Measurements from ENCODE around the gene FA2H. TPM values are rescaled to one million over a fixed set of nuclear protein-coding genes. Genes with fewer than 3 reads are reported as not detected.
A peak's percentile ranks its signal among the peaks of the same experiment; 100 is the strongest.
"Not testable (repeated sequence)": the region's sequence is repeated elsewhere in the genome, so short reads cannot be mapped to it uniquely, and the experiment has no call there.

Gene FA2H
- total RNA-seq, 4 donors from 2014 or later = 1.2 to 4.2 (median 2.0) TPM

DNA sequence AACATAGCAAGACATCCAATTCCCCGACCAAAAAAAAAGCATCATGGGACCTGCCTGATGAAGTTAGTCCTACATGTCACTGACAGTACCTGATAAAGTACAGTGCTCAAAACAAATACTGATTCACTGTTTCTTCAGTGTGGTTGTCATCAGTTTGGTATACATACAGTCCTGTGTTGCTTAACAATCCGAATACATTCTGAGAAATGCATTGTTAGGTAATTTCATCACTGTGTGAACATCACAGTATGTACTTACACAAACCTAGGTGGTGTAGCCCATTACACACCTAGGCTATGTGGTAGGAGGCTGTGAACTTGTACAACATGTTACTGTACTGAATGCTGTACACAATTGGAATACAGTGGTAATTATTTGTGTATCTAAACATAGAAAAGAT, 19.0 kb upstream of the FA2H start:
- no peaks in the 10 kb centered on the region for H3K9me3 ChIP-seq
- intact Hi-C loops (cut with DNase I) = no loop called here
- TF ChIP-seq, protein P1, sequence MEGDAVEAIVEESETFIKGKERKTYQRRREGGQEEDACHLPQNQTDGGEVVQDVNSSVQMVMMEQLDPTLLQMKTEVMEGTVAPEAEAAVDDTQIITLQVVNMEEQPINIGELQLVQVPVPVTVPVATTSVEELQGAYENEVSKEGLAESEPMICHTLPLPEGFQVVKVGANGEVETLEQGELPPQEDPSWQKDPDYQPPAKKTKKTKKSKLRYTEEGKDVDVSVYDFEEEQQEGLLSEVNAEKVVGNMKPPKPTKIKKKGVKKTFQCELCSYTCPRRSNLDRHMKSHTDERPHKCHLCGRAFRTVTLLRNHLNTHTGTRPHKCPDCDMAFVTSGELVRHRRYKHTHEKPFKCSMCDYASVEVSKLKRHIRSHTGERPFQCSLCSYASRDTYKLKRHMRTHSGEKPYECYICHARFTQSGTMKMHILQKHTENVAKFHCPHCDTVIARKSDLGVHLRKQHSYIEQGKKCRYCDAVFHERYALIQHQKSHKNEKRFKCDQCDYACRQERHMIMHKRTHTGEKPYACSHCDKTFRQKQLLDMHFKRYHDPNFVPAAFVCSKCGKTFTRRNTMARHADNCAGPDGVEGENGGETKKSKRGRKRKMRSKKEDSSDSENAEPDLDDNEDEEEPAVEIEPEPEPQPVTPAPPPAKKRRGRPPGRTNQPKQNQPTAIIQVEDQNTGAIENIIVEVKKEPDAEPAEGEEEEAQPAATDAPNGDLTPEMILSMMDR (IDR thresholded peaks at IDR 0.05) = no peak
- TF ChIP-seq POLR2A (IDR thresholded peaks at IDR 0.05) = no peak
- 92 to 97% methylated on average over 2 of the region's 2 CpGs for whole genome bisulfite sequencing, 2 donors
- no peak overlapping the region for H3K27ac ChIP-seq
- H3K36me3 ChIP-seq = no peaks in the 10 kb centered on the region
- no peaks in the 10 kb centered on the region for H3K27me3 ChIP-seq
- no peak overlapping the region for H3K4me3 ChIP-seq (replicated peaks in 1 of 3)
- no peak for DNase-seq
- no peaks in the 10 kb centered on the region for H3K4me1 ChIP-seq

DNA sequence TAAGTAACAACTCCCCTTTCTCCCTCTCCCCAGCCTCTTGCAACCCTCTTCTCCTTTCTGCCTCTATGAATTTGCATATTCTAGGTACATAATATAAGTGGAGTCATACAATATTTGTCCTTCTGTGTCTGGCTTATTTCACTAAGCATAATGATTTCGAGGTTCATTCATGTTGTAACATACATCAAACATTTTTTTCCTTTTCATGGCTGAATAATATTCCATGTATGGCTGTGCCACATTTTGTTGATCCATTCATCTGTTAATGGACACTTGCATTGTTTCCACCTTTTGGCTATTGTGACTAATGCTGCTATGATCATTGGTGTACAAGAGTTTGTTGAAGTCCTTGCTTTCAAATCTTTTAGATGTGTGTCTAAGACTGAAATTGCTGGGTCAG, 17.6 kb upstream of the FA2H start:
- no peaks in the 10 kb centered on the region for H3K9me3 ChIP-seq
- no peaks in the 10 kb centered on the region for H3K36me3 ChIP-seq
- intact Hi-C loops (cut with DNase I) = no loop called here
- 87% methylated on average over 1 of the region's 1 CpG for WGBS, 2 donors
- H3K4me3 ChIP-seq (replicated peaks in 1 of 3) = no peak overlapping the region
- TF ChIP-seq POLR2A (IDR thresholded peaks at IDR 0.05) = no peak
- TF ChIP-seq, protein P1 (IDR thresholded peaks at IDR 0.05) = no peak
- no peaks in the 10 kb centered on the region for H3K4me1 ChIP-seq
- no peak overlapping the region for H3K27ac ChIP-seq
- DNase-seq = no peak
- no peaks in the 10 kb centered on the region for H3K27me3 ChIP-seq

DNA sequence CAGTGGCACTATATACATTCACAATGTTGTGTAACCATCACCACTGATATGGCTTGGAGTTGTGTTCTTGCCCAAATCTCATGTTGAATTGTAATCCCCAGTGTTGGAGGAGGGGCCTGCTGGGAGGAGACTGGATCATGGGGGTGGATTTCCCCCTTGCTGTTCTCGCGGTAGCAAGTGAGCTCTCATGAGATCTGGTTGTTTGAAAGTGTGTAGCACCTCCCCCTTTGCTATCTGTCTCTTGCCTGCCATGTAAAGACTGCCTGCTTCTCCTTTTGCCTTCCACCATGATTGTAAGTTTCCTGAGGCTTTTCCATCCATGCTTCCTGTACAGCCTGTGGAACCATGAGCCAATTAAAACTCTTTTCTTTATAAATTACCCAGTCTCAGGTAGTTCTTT, 17.1 kb upstream of the FA2H start:
- H3K36me3 ChIP-seq; DNase-seq; H3K27me3 ChIP-seq; H3K9me3 ChIP-seq; intact Hi-C loops (cut with DNase I); H3K4me3 ChIP-seq (replicated peaks in 1 of 3); H3K27ac ChIP-seq; H3K4me1 ChIP-seq: not testable (repeated sequence)
- WGBS, 2 donors = 83 to 90% methylated on average over 2 of the region's 2 CpGs

DNA sequence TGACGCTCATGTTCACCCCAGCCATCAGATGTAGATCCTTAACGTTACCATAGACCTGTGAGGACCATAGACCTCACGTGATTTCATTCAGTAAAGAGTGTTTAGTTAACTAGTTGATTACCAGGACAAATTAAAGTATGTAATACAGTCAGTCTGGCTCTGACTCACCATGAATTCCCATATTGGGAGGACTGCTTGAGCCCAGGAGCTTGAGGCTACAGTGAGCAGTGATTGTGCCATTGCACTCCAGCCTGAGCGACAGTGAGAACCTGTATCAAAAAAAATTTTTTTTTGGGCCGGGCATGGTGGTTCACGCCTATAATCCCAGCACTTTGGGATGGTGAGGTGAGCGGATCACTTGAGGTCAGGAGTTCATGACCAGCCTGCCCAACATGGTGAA, 13.5 kb upstream of the FA2H start:
- no peak overlapping the region for H3K27ac ChIP-seq
- H3K36me3 ChIP-seq = no peaks in the 10 kb centered on the region
- no peak for DNase-seq
- 68 to 69% methylated on average over 7 of the region's 7 CpGs for WGBS, 2 donors
- TF ChIP-seq, protein P1 (IDR thresholded peaks at IDR 0.05) = no peak
- TF ChIP-seq POLR2A (IDR thresholded peaks at IDR 0.05) = no peak
- H3K4me1 ChIP-seq = no peaks in the 10 kb centered on the region
- intact Hi-C loops (cut with DNase I) = no loop called here
- H3K4me3 ChIP-seq (replicated peaks in 1 of 3) = no peak overlapping the region
- no peaks in the 10 kb centered on the region for H3K9me3 ChIP-seq
- H3K27me3 ChIP-seq = no peaks in the 10 kb centered on the region

DNA sequence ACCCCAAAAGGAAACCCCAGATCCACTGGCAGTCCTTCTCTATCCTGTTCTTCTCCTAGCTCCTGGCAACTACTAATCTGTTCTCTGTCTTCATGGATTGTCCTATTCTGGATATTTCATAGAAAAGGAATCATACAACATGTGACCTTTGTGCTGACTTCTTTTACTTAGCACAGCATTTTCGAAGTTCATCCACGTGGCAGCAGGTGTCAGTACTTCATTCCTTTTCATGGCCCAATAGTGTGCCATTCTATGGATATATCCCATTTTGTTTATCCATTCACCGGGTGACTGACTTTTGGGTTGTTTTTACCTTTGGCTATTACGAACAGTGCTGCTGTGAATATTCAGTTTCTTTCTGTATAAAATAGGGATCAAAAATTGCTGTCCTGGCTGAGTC, 10.4 kb upstream of the FA2H start:
- Histone ChIP-seq H3K4me1 (no peaks in the 10 kb centered on the region), H3K4me3 (replicated peaks in 1 of 3) (no peak overlapping the region), H3K9me3 (no peaks in the 10 kb centered on the region), H3K27ac (no peak overlapping the region), H3K36me3 (no peaks in the 10 kb centered on the region), H3K27me3 (no peaks in the 10 kb centered on the region)
- DNase-seq = no peak
- TF ChIP-seq, protein P1 (IDR thresholded peaks at IDR 0.05) = no peak
- TF ChIP-seq POLR2A (IDR thresholded peaks at IDR 0.05) = no peak
- intact Hi-C loops (cut with DNase I) = no loop called here
- 74 to 77% methylated on average over 4 of the region's 4 CpGs for WGBS, 2 donors

DNA sequence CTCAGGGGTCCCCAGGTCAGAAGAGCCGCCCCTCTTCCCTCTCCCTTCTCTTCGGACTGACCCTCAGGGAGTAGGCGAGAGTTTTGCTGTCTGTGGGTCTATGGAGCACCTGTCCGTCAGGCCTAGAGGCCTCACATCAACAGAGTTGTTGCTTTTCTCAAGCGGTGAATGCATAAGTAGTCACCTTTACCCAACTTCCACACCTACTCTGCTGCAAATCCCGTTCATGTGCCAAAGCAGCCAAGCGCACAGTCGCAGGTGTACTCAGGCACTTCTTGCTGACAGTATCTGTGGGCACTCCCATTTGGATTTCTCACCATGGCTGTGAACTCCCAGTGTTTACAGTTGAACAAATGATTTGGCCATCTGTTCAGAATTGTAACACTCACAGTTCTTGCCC, 4.0 kb upstream of the FA2H start:
- TF ChIP-seq, protein P1 (IDR thresholded peaks at IDR 0.05) = no peak
- TF ChIP-seq POLR2A (IDR thresholded peaks at IDR 0.05) = no peak
- no peak overlapping the region for H3K4me3 ChIP-seq (replicated peaks in 1 of 3)
- H3K27ac ChIP-seq = peak overlapping the region in 1 of 3 donors; percentile 83
- WGBS, 2 donors = 36 to 55% methylated on average over 6 to 8 of the region's 8 CpGs
- H3K4me1 ChIP-seq = peaks cover 10 to 18% of the 10 kb centered on the region in 2 donors
- intact Hi-C loops (cut with DNase I) = no loop called here
- DNase-seq = peak; percentile 73 to 76
- H3K9me3 ChIP-seq = no peaks in the 10 kb centered on the region
- H3K27me3 ChIP-seq = no peaks in the 10 kb centered on the region
- no peaks in the 10 kb centered on the region for H3K36me3 ChIP-seq
